GM21619 (cell line): ENCODE measurements around the gene DRD4.

Source experiments
- ATAC-seq: cut with Tn5 transposase; IDR thresholded peaks from one replicate; pipeline ENCODE4 v1.9.1; 2021; ENCODE audit not compliant: unreplicated experiment

DRD4 gene

GRCh38 chr11:636511-637332 is at the start of gene DRD4:
DRD4 (plus strand) TSS chr11:637269; CDS start chr11:637305, 36 bp downstream.
- no peak for ATAC-seq

DNA sequence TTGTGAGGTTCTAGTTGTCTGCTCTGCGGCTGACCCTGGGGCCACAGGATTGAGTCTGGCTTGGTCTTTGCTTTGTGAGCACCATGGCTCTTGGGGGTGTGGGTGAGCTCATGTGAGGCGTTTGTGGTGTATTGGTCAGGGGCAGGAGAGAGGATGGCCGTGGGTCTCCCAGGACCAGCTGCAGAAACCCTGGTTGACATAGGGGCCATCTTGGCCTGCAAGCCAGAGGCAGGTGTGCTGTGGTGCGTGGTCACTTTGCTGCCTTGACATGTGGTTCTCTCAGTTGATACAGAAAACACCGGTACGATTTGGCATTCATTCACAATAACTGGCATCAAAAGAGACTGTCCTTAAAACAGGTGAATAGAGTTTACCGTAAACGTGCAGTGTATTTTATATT is 49.5 kb upstream of the DRD4 start:
- no peak for ATAC-seq

DNA sequence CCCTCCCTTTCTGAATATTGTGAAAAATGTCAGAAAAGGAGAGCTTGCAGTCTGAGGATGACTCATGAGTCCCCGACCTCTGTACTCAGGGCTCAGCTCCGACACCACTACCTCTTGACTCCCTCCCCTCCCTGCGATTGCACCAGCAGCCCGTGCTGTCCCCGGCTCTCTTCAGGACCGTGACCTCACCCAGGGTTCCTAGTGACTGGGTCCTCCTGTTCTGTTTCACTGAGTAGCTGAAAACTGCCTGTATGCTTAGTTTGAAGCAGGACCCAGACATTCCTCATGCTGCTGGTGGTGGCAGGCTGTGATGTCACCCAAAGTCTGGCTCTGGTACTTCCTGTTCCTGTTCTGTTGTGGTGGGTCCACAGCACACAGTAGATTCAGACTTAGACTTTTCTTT is 49.1 kb upstream of the DRD4 start:
- ATAC-seq: no peak

- ATAC-seq: no peak
Measured at GRCh38 chr11:589798-590197, 47.3 kb upstream of the DRD4 start.

GRCh38 chr11:590997-591396 is 46.1 kb upstream of the DRD4 start:
- no peak for ATAC-seq

- no peak for ATAC-seq
Measured at GRCh38 chr11:592501-592900, 44.6 kb upstream of the DRD4 start.

DNA sequence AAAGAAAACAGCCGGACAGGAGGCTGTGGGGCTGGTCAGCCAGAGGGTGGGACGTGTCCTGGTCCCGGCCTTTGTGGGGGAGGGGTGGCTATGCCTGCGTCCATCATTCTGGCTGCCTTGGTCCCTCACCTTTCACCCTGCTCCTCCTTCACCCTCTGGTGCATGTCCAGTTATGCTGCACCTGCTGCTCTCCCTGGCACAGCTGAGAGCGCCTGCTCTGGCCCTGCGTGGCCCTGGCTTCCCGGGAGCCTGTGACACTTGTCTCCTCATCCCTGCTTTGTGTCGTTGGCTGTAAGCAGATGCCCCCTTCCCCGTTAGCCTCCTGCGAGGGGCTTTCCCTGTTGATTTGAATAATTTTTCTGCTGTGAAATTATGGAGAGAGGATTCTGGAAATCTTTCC is 44.2 kb upstream of the DRD4 start:
- no peak for ATAC-seq

- ATAC-seq: no peak
Measured at GRCh38 chr11:593347-593746, 43.7 kb upstream of the DRD4 start.

GRCh38 chr11:595400-595799 is 41.7 kb upstream of the DRD4 start:
- no peak for ATAC-seq

DNA sequence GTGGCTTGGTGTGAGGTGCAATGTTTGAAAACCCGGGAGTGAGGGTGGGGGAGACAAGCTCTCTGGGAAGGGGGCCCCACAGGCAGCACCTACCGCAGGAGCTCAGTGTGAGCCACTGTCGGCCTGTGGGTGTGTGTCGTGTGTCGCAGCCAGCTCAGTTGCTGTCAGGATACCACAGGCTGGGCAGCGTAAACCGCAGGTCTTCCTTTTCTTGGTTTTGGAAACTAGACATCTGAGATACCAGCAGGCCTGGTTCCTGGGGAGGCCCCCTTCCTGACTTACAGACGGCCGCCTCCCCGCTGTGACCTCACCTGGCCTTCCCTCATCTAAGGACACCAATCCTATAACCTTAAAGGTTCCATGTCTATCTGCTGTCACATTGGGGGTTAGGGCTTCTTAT is 40.7 kb upstream of the DRD4 start:
- no peak for ATAC-seq

DNA sequence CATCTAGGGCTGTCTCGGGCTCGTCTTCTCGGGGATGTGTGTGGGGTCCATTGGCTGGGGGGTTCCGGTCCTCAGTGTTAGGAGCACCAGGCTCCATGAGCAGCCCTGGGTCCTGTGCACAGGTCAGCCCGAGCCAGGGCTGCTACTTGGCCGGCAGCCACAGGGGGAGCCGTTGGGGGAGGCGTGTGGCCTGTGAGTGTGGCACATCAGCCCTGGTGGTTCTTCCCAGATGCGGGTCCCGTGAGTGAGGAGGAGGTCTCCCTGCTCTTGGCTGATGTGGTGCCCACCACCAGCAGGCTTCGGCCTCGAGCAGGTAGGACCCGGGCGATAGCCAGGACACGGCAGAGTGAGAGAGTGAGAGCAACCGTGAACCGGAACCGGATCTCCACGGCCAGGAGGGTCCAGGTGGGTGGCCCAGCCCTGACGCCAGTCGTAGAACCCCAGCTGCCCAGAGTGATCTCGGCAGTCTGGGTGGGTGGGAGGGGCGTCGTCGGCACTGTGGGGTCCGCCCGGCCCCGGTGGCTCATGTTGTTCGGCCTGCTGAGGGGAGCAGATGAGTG is 39.8 kb upstream of the DRD4 start:
- no peak for ATAC-seq

DNA sequence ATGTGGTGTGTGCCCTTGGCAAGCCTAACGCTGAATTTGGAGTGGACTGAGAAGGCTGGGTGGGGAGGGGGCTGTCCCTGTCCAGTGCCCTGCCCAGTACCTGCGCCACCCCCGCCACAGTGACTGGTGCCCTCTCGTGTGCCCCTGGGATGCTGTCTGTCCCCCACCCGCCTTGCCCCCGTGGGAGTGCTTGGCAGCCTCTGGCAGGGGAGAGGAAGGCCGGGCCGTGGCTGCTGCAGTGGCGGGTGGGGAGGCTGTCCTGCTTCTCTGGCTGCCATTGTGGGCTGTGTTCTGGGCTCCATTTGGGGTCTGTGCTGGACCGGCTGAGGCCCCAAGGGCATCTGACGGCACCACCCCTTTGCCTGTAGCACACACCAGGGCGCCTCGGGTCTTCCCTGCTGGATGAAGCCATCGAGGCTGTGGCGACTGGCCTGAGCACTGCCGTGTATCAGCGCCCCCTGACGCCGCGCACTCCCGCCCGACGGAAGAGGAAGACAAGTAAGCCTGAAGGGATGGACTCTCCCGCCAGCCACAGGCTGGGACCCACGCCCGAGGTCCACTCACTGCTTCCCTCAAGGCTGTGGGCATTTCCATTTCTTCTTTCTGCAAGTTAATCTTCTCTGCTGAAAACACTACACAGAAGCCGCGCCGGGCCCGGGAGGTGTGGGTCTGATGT is 38.9 kb upstream of the DRD4 start:
- ATAC-seq: no peak

DNA sequence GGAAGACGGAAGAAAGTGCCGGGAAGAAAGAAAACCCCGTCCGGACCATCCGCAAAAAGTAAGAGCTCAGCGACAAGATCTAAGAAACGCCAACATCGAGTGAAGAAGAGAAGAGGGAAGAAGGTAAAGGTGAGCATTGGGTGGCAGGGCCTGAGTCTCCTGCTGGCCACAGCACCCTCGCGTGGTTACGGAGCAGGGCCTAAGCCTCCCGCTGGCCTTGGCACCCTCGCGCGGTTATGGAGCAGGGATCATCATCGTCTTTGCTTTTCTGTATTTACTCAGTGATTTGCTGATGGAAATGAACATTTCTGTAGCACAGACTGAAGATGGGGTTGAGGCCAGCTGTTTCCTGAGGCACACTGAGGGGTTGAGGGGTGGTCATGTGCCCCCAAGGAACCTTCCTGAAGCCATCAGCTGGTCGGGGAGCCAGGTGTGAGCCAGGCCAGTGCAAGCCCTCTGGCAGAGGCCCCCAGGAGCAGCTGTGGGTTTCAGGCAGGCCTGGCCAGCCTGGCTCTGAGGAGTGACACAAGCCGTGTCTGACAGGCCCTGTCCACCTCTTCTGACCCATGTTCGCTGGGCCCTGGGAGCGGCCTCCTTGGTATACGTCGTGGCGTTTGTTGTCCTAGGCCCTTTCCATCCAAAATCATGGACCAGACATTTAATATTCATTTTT is 35.4 kb upstream of the DRD4 start:
- no peak for ATAC-seq

DNA sequence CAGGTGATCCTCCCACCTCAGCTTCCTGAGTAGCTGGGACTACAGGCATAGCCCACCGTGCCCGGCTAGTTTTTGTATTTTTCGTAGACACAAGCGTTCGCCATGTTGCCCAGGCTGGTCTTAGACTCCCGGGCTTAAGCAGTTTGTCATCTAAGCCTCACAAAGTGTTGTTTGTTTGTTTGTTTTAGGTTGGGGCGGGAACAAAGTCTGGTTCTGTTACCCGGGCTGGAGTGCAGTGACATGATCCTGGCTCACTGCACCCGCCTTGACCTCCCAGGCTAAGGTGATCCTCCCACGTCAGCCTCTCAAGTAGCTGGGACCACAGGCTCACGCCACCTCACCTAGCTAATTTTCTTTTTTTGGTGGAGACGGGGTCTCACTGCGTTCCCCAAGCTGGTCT is 33.9 kb upstream of the DRD4 start:
- ATAC-seq: no peak

DNA sequence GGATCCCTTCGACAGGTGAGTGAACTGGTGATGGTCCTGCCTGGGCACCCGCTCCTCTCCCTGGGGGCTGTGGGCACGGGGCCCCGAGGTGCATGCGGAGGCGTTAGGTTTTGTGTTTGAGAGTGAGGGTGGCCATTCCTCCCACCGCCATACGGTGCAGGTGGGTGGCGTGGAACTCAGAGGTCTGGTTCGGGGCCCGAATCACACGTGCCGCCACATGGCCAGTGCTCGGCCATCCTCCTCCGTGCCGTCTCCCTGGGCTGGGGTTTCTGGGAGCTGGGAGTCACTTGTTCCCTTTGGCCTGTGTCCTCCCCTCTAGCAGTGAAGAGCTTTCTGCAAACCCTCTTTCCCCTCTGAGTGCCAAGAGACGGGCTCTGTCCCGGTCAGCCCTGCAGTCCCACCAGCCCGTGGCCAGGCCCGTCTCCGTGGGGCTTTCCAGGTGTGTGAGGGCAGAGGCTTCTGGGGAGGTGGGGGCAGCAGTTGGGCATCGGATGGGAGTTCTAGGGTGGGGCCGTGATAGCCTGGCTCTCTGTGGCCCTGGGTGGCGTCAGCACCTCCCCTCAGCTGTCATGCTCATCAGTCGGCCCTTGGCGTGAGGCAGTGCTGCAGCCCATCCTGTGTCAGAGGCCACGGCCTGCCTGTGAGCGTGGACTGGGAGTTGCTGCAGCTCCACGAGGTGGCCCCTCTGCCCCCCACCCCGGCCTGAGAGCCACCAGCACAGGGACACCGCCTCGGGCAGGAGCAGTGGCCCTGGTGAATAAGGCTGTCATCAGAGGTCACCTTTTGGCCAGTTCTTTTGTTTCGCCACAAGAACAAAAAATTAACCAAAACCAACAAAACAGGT is 31.6 kb upstream of the DRD4 start:
- ATAC-seq: no peak

GRCh38 chr11:606245-606644 is 30.8 kb upstream of the DRD4 start:
- ATAC-seq: no peak

DNA sequence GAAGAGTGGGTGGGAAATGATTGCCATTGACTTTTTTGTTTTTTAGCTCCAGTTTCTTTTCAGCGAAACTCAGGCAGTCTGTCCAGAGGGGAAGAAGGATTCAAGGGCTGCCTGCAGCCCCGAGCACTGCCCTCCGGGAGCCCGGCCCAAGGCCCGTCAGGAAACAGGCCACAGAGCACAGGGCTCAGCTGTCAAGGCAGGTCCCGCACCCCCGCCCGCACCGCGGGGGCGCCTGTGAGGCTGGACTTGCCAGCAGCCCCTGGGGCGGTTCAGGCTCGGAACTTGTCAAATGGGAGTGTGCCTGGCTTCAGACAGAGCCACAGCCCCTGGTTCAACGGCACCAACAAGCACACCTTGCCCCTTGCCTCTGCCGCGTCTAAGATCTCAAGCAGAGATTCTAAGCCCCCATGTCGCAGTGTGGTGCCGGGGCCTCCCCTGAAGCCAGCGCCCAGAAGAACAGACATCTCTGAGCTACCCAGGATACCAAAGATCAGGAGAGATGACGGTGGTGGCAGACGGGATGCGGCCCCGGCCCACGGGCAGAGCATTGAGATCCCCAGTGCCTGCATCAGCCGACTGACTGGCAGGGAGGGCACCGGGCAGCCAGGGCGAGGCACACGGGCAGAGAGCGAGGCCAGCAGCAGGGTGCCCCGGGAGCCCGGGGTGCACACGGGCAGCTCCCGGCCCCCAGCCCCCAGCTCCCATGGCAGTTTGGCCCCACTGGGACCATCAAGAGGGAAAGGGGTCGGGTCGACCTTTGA is 29.9 kb upstream of the DRD4 start:
- ATAC-seq: no peak

GRCh38 chr11:607971-608659 is 29.0 kb upstream of the DRD4 start:
- no peak for ATAC-seq

- ATAC-seq: no peak
Measured at GRCh38 chr11:608791-609251, 28.2 kb upstream of the DRD4 start.
